ENCODE data around the gene HEBP2. TPM values are rescaled to one million over a fixed set of nuclear protein-coding genes. Genes with fewer than 3 reads are reported as not detected.

The HEBP2 gene
- total and polyA plus RNA-seq, 2 of the 13 experiments (the other 11 are each of a cell fraction or from before 2014, with no cell fraction given) = 16.0 to 72.8 TPM

DNA sequence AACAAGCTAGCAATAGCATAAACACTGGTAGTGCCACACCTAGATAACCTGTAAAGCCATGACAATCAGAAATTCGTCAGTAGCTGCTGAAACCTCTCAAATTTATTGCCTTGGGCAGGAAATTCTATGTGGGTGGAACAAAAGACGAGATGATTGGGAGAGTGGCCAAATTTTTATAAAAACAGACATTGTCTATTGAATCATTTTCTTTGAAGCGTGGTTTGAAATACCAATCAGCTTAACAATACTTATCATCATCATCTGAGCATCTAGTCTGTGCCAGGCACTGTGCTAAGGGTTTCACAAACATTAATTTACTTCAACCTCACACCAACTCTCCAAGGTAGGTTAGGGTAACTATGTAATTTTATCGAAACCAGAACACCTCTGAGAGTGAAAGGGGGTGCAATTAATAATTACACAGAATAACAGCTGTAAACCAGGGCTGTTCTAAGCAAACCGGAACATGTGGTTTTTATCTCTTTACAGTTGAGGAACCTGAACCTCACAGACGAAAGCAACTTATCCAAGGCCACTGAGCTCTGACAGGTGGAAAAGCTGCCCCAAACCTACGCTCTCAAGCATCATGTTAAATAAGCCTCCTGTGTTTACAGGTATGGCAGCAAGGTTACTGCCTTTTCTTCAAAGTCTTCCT lies 51.9 kb downstream of the HEBP2 start:
- ChIA-PET CTCF (ENCODE audit: low intra/inter-chr PET ratio, low total read pairs) (no interaction called here), POLR2A (no interaction called here)
- ATAC-seq (no peak), FAIRE-seq (no peak), DNase-seq (ENCODE audit: low spot score) (no peak)
- TF ChIP-seq ZC3H13 (CRISPR knock-in tag; IDR thresholded peaks at IDR 0.05) (no peak), ZNF546 (CRISPR knock-in tag; conservative IDR thresholded peaks at IDR 0.05) (no peak), SNAI1 (CRISPR knock-in tag; IDR thresholded peaks at IDR 0.05; ENCODE audit: borderline replicate concordance) (no peak), DNMT1 (CRISPR knock-in tag; IDR thresholded peaks at IDR 0.05) (no peak), CREM (IDR thresholded peaks at IDR 0.05) (no peak), CREM (CRISPR knock-in tag; IDR thresholded peaks at IDR 0.05) (no peak), HES4 (CRISPR knock-in tag; IDR thresholded peaks at IDR 0.05; ENCODE audit: borderline replicate concordance) (no peak), MXI1 (IDR thresholded peaks at IDR 0.05; ENCODE audit: borderline replicate concordance, low read depth, low read length) (no peak), REXO4 (CRISPR knock-in tag; IDR thresholded peaks at IDR 0.05; ENCODE audit: borderline replicate concordance) (no peak), SOX6 (IDR thresholded peaks at IDR 0.05) (no peak), SOX6 (CRISPR knock-in tag; IDR thresholded peaks at IDR 0.05) (no peak), ZZZ3 (CRISPR knock-in tag; IDR thresholded peaks at IDR 0.05; ENCODE audit: borderline replicate concordance) (no peak), ATF3 (CRISPR knock-in tag; IDR thresholded peaks at IDR 0.05) (no peak), CTCF (CRISPR knock-in tag; IDR thresholded peaks at IDR 0.05) (no peak)
- TF ChIP-seq, protein P1, sequence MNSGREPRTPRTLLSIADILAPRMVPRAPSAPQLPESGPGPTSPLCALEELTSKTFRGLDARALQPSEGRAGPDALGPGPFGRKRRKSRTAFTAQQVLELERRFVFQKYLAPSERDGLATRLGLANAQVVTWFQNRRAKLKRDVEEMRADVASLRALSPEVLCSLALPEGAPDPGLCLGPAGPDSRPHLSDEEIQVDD (CRISPR knock-in tag; IDR thresholded peaks at IDR 0.05; ENCODE audit: borderline replicate concordance) = no peak
- TF ChIP-seq, protein P2, sequence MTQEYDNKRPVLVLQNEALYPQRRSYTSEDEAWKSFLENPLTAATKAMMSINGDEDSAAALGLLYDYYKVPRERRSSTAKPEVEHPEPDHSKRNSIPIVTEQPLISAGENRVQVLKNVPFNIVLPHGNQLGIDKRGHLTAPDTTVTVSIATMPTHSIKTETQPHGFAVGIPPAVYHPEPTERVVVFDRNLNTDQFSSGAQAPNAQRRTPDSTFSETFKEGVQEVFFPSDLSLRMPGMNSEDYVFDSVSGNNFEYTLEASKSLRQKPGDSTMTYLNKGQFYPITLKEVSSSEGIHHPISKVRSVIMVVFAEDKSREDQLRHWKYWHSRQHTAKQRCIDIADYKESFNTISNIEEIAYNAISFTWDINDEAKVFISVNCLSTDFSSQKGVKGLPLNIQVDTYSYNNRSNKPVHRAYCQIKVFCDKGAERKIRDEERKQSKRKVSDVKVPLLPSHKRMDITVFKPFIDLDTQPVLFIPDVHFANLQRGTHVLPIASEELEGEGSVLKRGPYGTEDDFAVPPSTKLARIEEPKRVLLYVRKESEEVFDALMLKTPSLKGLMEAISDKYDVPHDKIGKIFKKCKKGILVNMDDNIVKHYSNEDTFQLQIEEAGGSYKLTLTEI (CRISPR knock-in tag; conservative IDR thresholded peaks at IDR 0.05) = no peak
- H2AFZ ChIP-seq (ENCODE audit: low read length) = no peak overlapping the region
- 94% methylated on average over 7 of the region's 7 CpGs for WGBS (ENCODE audit: low lambda C conversion rate)
- intact Hi-C loops (cut with micrococcal nuclease; ENCODE audit: unreplicated experiment) = no loop called here
- H3K79me2 ChIP-seq (ENCODE audit: insufficient read depth, low read length) = peaks cover 7% of the 10 kb centered on the region
- no peak overlapping the region for H3K27ac ChIP-seq (ENCODE audit: extremely low read length, insufficient read depth, low read length)
- peaks cover 6 to 33% of the 10 kb centered on the region in 2 experiments for H3K36me3 ChIP-seq (replicated peaks in 1 of 2; ENCODE audit: control insufficient read depth in 1 of 2, insufficient read depth in 2 of 2, low read length in 2 of 2)
- H3K4me3 ChIP-seq (replicated peaks in 1 of 3; ENCODE audit: insufficient read depth in 1 of 3, low read depth in 2 of 3, low read length in 3 of 3) = no peak overlapping the region
- BruUV-seq (replicated peaks) = no TSS peak
- no peaks in the 10 kb centered on the region for H3K27me3 ChIP-seq (ENCODE audit: control insufficient read depth in 1 of 2, insufficient read depth in 2 of 2, low read length in 2 of 2)
- no peaks in the 10 kb centered on the region for H3K9me3 ChIP-seq (ENCODE audit: low read length)
- in situ Hi-C loops (cut with HindIII; ENCODE audit: extremely low pct_ligation_motif_present, low pct_unique_long_range_greater_than_20kb) = no loop called here
- H3K4me1 ChIP-seq (ENCODE audit: insufficient read depth, low read length) = peaks cover 18% of the 10 kb centered on the region
- H4K20me1 ChIP-seq (ENCODE audit: insufficient read depth, low read length) = no peaks in the 10 kb centered on the region
- no peak overlapping the region for H3K4me2 ChIP-seq (ENCODE audit: low read depth, low read length)
- H3K9ac ChIP-seq (ENCODE audit: insufficient read depth, low read depth, low read length) = no peak overlapping the region
